Fibroblast of lung (primary cell): Measurements from ENCODE around the gene MALL. TPM values are rescaled to one million over a fixed set of nuclear protein-coding genes. Genes with fewer than 3 reads are reported as not detected.
A peak's percentile ranks its signal among the peaks of the same experiment; 100 is the strongest.
"Not testable (repeated sequence)": the region's sequence is repeated elsewhere in the genome, so short reads cannot be mapped to it uniquely, and the experiment has no call there.

Experiments
- DNase-seq, 2 donors: peaks; one replicate each; pipeline versions ENCODE4 v3.0.0 to v3.0.0-alpha.2; 2010; ENCODE audit warnings: low read depth in 2 of 2
- H2AFZ ChIP-seq: 2 replicates; pipeline ENCODE4 v1.5.1; 2012; ENCODE audit warnings: low read length, control low read depth, inconsistent platforms
- H3K27ac ChIP-seq: 2 replicates; pipeline ENCODE4 v1.5.1; 2011; ENCODE audit warnings: low read length, control low read depth; ENCODE audit not compliant: insufficient read depth
- H3K27me3 ChIP-seq: 2 replicates; pipeline ENCODE4 v1.5.1; 2011; ENCODE audit warnings: mild to moderate bottlenecking, low read length; ENCODE audit not compliant: control insufficient read depth, insufficient read depth
- H3K36me3 ChIP-seq: 2 replicates; pipeline ENCODE4 v1.5.1; 2011; ENCODE audit warnings: low read length; ENCODE audit not compliant: control insufficient read depth, insufficient read depth
- H3K4me1 ChIP-seq: 2 replicates; pipeline ENCODE4 v1.5.1; 2011; ENCODE audit warnings: low read length; ENCODE audit not compliant: control insufficient read depth, insufficient read depth; ENCODE audit errors: extremely low read depth
- H3K4me2 ChIP-seq: 2 replicates; pipeline ENCODE4 v1.5.1; 2011; ENCODE audit warnings: low read length, control low read depth; ENCODE audit not compliant: insufficient read depth; ENCODE audit errors: extremely low read depth
- H3K4me3 ChIP-seq, 4 experiments: fragments of 200-600 bp in 1 of 4; sonication (generic) in 1 of 4; replicated peaks in 1 of 4; 2 replicates each; pipeline ENCODE4 v1.5.1; 2011 to 2016; ENCODE audit warnings: low read length in 4 of 4, low read depth in 3 of 4, mild to moderate bottlenecking in 3 of 4, control low read depth in 2 of 4, inconsistent platforms in 1 of 4, mixed read lengths in 1 of 4; ENCODE audit not compliant: insufficient read depth in 1 of 4; ENCODE audit errors: control extremely low read depth in 1 of 4
- H3K79me2 ChIP-seq: 2 replicates; pipeline ENCODE4 v1.5.1; 2012; ENCODE audit warnings: mild to moderate bottlenecking, low read length, inconsistent platforms; ENCODE audit not compliant: control insufficient read depth, insufficient read depth
- H3K9ac ChIP-seq: 2 replicates; pipeline ENCODE4 v1.5.1; 2011; ENCODE audit warnings: mild to moderate bottlenecking, low read length, control low read depth; ENCODE audit not compliant: insufficient read depth
- H3K9me3 ChIP-seq: 2 replicates; pipeline ENCODE4 v1.5.1; 2012; ENCODE audit warnings: low read depth, low read length; ENCODE audit not compliant: control insufficient read depth, insufficient read depth
- H4K20me1 ChIP-seq: 2 replicates; pipeline ENCODE4 v1.5.1; 2011; ENCODE audit warnings: low read length; ENCODE audit not compliant: control insufficient read depth, insufficient read depth; ENCODE audit errors: extremely low read depth
- EZH2 ChIP-seq: IDR thresholded peaks from 2 replicates; pipeline ENCODE4 v1.5.1; 2012; ENCODE audit warnings: low read length, control low read depth, mild to moderate bottlenecking; ENCODE audit errors: missing control alignments
- polyA plus RNA-seq, 2 donors: library from polyadenylated mRNA; depleted of rRNA in 1 of 2; stranded (reverse) in 1 of 2; unstranded in 1 of 2; fragments of >200 nt; gene quantifications; 2 replicates each; pipeline ENCODE4 v1.2.1, GENCODE V29; 2011 to 2012; ENCODE audit warnings: missing spikeins in 1 of 2
- total RNA-seq: library from RNA; depleted of rRNA; stranded (reverse); fragments of >200 nt; gene quantifications from 2 replicates; pipeline ENCODE4 v1.2.1, GENCODE V29; 2014
- TF ChIP-seq, protein P1 (sequence below), 2 donors: IDR thresholded peaks in 1 of 2; conservative IDR thresholded peaks in 1 of 2; 1 replicate in 1 of 2; 2 replicates in 1 of 2; pipeline ENCODE4 v1.5.1; 2011 to 2012; ENCODE audit warnings: low read length in 2 of 2, control low read depth in 1 of 2, inconsistent platforms in 1 of 2, low read depth in 1 of 2, mild to moderate bottlenecking in 1 of 2

Gene MALL
- total and polyA plus RNA-seq, 2 donors (not counting 1 experiment from before 2014, with no cell fraction given), result 3.1 to 3.6 TPM

DNA sequence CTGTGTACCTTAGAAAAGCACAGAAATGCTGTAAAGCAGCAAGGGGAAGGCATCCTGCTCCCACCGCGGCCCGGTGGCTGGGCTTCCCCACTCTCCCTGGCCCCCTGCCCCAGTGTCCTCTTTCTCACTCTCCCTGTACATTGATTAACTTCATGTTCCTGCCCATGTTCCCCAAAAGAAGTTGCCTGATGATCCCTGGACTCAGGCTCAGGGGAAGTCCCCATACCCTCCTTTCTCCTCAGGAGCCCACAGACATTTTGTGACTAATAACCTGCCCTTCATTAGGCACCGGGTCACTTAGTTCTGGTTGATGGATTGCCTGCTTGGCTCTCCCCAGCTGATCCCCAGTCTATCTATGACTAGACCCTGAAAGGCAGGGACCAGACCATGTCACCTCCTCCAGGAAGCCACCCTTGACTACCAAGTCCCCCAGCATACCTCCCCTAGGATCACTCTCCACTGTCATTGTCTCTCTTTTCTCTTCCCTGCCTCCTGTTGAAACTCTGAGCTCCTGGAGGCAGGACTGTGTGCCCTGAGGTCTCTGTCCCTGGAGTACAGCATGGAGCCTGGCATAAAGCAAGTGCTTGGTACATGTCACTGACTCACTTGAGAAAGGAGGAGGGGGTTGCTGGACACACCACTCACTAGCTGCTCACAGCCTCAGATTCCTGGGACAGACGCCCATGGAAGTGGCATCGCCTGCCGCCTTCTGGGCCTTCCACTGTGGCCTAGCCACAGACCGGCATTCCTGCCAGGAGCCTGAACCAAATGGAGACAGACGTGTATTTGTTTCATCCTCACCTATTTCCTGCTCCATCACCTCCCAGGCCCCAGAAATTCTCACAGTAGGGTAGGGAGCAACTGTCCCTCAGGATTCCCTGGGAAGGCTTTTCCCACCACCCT lies 13.5 kb downstream of the MALL start:
- peak overlapping the region; percentile 0 to 21 (median 10) for H3K4me3 ChIP-seq
- H4K20me1 ChIP-seq, result no peaks in the 10 kb centered on the region
- H3K4me2 ChIP-seq, result peak overlapping the region; percentile 85
- peak overlapping the region; percentile 98 for H3K27ac ChIP-seq
- H3K9ac ChIP-seq, result peak overlapping the region; percentile 66
- peak overlapping the region; percentile 57 for H2AFZ ChIP-seq
- H3K4me1 ChIP-seq, result peaks cover 35% of the 10 kb centered on the region
- peak in 1 of 2 donors; percentile 75 for DNase-seq
- TF ChIP-seq, protein P1, sequence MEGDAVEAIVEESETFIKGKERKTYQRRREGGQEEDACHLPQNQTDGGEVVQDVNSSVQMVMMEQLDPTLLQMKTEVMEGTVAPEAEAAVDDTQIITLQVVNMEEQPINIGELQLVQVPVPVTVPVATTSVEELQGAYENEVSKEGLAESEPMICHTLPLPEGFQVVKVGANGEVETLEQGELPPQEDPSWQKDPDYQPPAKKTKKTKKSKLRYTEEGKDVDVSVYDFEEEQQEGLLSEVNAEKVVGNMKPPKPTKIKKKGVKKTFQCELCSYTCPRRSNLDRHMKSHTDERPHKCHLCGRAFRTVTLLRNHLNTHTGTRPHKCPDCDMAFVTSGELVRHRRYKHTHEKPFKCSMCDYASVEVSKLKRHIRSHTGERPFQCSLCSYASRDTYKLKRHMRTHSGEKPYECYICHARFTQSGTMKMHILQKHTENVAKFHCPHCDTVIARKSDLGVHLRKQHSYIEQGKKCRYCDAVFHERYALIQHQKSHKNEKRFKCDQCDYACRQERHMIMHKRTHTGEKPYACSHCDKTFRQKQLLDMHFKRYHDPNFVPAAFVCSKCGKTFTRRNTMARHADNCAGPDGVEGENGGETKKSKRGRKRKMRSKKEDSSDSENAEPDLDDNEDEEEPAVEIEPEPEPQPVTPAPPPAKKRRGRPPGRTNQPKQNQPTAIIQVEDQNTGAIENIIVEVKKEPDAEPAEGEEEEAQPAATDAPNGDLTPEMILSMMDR (conservative IDR thresholded peaks at IDR 0.05 in 1 of 2, IDR thresholded peaks at IDR 0.05 in 1 of 2; ENCODE audit: low read depth in 1 of 2, low read length in 2 of 2), result no peak
- no peak for TF ChIP-seq EZH2
- H3K9me3 ChIP-seq, result no peaks in the 10 kb centered on the region
- no peaks in the 10 kb centered on the region for H3K36me3 ChIP-seq
- peaks cover 2% of the 10 kb centered on the region for H3K79me2 ChIP-seq
- no peaks in the 10 kb centered on the region for H3K27me3 ChIP-seq

DNA sequence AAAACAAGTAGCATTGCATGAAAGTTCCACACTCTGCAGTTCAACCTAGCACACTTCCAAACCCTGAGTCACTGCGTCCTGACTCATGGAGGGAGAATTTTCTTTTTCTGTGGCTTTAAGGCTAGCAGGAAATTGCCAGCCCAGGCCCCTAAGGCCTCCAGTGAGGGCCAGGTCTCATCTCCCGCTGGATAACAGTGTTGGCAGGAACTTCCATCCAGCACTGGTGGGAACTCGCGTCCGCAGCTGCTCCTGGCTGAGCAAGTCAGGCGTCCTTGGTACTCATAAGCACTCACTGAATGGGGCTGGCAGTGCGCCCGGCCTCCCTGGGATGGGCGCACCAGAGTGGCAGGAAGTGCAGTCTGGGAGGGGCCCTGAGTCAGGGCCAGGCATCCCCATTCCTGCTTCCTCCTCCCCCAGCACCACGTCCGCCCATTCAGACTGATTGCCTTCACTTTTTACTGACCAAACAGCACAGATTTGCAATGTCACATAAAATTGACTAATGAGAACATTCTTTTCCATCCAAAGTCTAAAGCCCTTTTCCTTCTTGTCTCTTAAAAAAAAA lies 14.3 kb downstream of the MALL start:
- H3K9me3 ChIP-seq, result no peaks in the 10 kb centered on the region
- peaks cover 2% of the 10 kb centered on the region for H3K79me2 ChIP-seq
- H3K36me3 ChIP-seq, result no peaks in the 10 kb centered on the region
- peak; percentile 100 for DNase-seq
- H3K4me2 ChIP-seq, result peak overlapping the region; percentile 85
- H4K20me1 ChIP-seq, result no peaks in the 10 kb centered on the region
- no peak for TF ChIP-seq EZH2
- TF ChIP-seq, protein P1 (conservative IDR thresholded peaks at IDR 0.05 in 1 of 2, IDR thresholded peaks at IDR 0.05 in 1 of 2; ENCODE audit: low read depth in 1 of 2, low read length in 2 of 2), result no peak
- H3K27me3 ChIP-seq, result no peaks in the 10 kb centered on the region
- H3K27ac ChIP-seq, result peak overlapping the region; percentile 98
- H3K9ac ChIP-seq, result peak overlapping the region; percentile 66
- H2AFZ ChIP-seq, result no peak overlapping the region
- peaks cover 35% of the 10 kb centered on the region for H3K4me1 ChIP-seq
- peak overlapping the region in 3 of 4 experiments; percentile 7 to 21 (median 12) for H3K4me3 ChIP-seq

DNA sequence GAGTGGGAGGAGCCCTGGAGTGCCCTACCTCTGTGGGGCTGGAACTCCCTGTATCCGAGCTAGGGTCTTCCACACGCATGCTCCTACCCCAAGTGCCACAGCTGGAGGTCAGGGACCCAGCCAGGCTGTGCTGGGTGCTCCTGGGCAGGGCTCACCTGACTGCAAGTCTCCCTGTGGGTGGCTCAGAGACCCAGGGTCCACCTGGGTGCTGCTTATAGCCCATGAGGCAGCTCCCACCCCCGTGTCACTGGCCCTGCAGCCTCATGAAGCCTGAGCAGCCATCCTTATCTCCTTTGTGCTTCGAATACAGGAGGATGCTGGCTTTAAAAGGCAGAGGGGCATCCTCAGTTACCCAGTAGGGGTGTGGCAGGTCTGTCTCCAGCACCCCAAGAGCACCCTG lies 14.7 kb downstream of the MALL start:
- not testable (repeated sequence) for H3K36me3 ChIP-seq, H3K27me3 ChIP-seq, H3K9me3 ChIP-seq, H4K20me1 ChIP-seq, H3K4me3 ChIP-seq, H3K79me2 ChIP-seq, DNase-seq
- Histone ChIP-seq H2AFZ (peak overlapping the region; percentile 57), H3K9ac (peak overlapping the region; percentile 30), H3K27ac (peak overlapping the region; percentile 98), H3K4me1 (peaks cover 33% of the 10 kb centered on the region), H3K4me2 (peak overlapping the region; percentile 82)
